Brain microvascular endothelial cell (primary cell): Measurements from ENCODE around the gene DHRS7B.

Source experiments
- DNase-seq: peaks from one replicate; pipeline ENCODE4 v3.0.0-alpha.2; 2020
- H3K27ac ChIP-seq: fragments of 250-450 bp; sonication (Bioruptor Pico); 2 replicates; pipeline ENCODE4 v1.5.1; 2020; ENCODE audit warnings: mild to moderate bottlenecking, moderate library complexity
- H3K27me3 ChIP-seq: fragments of 250-450 bp; sonication (Bioruptor Pico); replicated peaks from 2 replicates; pipeline ENCODE4 v1.5.1; 2020; ENCODE audit warnings: mild to moderate bottlenecking
- H3K36me3 ChIP-seq: fragments of 250-450 bp; sonication (Bioruptor Pico); replicated peaks from 2 replicates; pipeline ENCODE4 v1.5.1; 2020; ENCODE audit warnings: mild to moderate bottlenecking
- H3K4me3 ChIP-seq: 2 replicates; pipeline ENCODE4 v1.5.1; 2011; ENCODE audit warnings: low read depth, mild to moderate bottlenecking, control low read depth, low read length, moderate library complexity
- CTCF ChIP-seq: IDR thresholded peaks from 2 replicates; pipeline ENCODE4 v1.5.1; 2011; ENCODE audit warnings: low read depth, mild to moderate bottlenecking, moderate library complexity, low read length, control low read depth, inconsistent platforms; ENCODE audit errors: missing control alignments
- in situ Hi-C: cut with HindIII; loops from 2 replicates; pipeline ENCODE4 v1.10.0; 2017; ENCODE audit warnings: low sequenced_read_pairs, low pct_ligation_motif_present

The DHRS7B gene

GRCh38 chr17:21231533-21231932, 104.8 kb downstream of the DHRS7B start:
- in situ Hi-C loops = no loop called here
- no peak overlapping the region for H3K4me3 ChIP-seq
- no peak for DNase-seq
- TF ChIP-seq CTCF = no peak
- no peaks in the 10 kb centered on the region for H3K27me3 ChIP-seq
- no peak overlapping the region for H3K27ac ChIP-seq
- no peaks in the 10 kb centered on the region for H3K36me3 ChIP-seq

DNA sequence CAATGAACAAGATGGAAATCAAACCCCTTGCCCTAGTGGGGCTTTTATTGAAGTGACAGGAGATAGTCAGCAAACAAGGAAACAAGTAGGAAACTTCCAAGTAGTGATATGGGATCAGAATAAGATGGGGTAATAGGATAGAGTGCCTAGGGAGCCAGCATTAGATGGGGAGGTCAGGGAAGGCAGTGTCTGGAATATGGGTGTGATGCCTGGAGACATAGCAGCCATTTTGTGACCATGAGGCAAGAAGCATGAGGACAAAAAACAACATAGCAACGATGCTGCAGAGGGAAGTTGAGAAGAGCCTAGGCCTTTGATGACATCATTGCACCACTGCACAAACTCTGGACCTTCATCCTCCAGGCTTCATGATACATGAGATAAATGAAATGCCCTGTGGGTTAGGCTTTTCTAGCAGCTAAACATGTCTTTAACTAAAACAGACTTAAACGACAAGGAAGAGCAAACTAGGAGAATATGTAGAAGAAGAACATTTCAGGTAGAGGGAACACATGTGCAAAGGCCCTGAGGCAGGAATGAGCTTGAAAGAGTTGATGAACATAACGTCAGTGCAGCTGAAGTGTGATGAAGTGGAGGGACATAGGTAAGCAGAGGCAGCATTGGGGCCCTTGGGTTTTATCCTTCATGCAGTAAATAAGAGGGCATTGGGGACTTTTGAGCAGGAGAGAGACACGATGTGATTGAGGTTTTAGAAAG, 105.4 kb downstream of the DHRS7B start:
- in situ Hi-C loops = no loop called here
- TF ChIP-seq CTCF = no peak
- no peaks in the 10 kb centered on the region for H3K36me3 ChIP-seq
- DNase-seq = no peak
- H3K4me3 ChIP-seq = no peak overlapping the region
- no peak overlapping the region for H3K27ac ChIP-seq
- no peaks in the 10 kb centered on the region for H3K27me3 ChIP-seq

- in situ Hi-C loops = no loop called here
- Histone ChIP-seq H3K27me3 (no peaks in the 10 kb centered on the region), H3K36me3 (no peaks in the 10 kb centered on the region), H3K27ac (no peak overlapping the region), H3K4me3 (no peak overlapping the region)
- peak; percentile 1 for TF ChIP-seq CTCF
- DNase-seq = no peak
Measured at GRCh38 chr17:21233581-21234347, 107.0 kb downstream of the DHRS7B start.

DNA sequence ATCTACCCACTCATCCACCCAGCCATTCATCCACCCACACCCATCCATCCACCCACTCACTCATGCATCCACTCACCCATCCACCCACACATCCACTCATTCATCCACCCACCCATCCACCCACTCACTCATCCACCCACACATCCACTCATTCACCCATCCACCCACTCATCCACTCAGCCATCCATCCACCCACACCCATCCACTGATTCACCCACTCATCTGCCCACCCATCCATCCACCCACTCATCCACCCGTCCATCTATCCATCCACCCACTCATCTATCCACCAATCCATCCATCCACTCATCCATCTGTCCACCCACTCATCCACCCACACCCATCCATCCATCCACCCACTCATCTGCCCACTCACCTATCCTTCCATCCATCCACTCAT, 109.2 kb downstream of the DHRS7B start:
- no peak for TF ChIP-seq CTCF
- DNase-seq = no peak
- in situ Hi-C loops = no loop called here
- Histone ChIP-seq H3K27me3 (no peaks in the 10 kb centered on the region), H3K36me3 (no peaks in the 10 kb centered on the region), H3K4me3 (no peak overlapping the region), H3K27ac (no peak overlapping the region)

- H3K36me3 ChIP-seq = no peaks in the 10 kb centered on the region
- H3K27ac ChIP-seq = no peak overlapping the region
- peak; percentile 67 for TF ChIP-seq CTCF
- DNase-seq = peak; percentile 15
- H3K27me3 ChIP-seq = no peaks in the 10 kb centered on the region
- in situ Hi-C loops = no loop called here
- H3K4me3 ChIP-seq = no peak overlapping the region
Measured at GRCh38 chr17:21239680-21240368, 113.1 kb downstream of the DHRS7B start.
